SK-N-SH (cell line): ENCODE results near the gene KAT6B. TPM values are rescaled to one million over a fixed set of nuclear protein-coding genes. Genes with fewer than 3 reads are reported as not detected.

Experiments
- CTCF ChIA-PET: fragments of 300-600, 350-600 bp; formaldehyde crosslinking; extraction: SDS; loops from one replicate; lab custom pipeline; 2021; lab: Yijun Ruan, JAX
- POLR2A ChIA-PET: fragments of 350-600 bp; sonication (Branson Sonifier 250); formaldehyde crosslinking; extraction: SDS; loops from one replicate; lab custom pipeline; 2020; ENCODE audit warnings: antibody characterized with exemption, inconsistent platforms; lab: Yijun Ruan, JAX
- DNase-seq: peaks from one replicate; pipeline ENCODE4 v3.0.0; 2012
- H2AFZ ChIP-seq: fragments of 200-600 bp; sonication (generic); 2 replicates; pipeline ENCODE4 v1.8.1; 2016; ENCODE audit warnings: antibody characterized with exemption, mild to moderate bottlenecking, low read depth
- H3F3A ChIP-seq: fragments of 200-600 bp; sonication (generic); replicated peaks from 2 replicates; pipeline ENCODE3; 2016; ENCODE audit warnings: antibody characterized with exemption, mild to moderate bottlenecking; ENCODE audit not compliant: insufficient read depth
- H3K27ac ChIP-seq, 2 experiments: fragments of 200-500 bp in 1 of 2; fragments of 200-600 bp in 1 of 2; sonication (Bioruptor generic) in 1 of 2; sonication (generic), shearing (Covaris generic) in 1 of 2; 2 replicates each; pipeline versions ENCODE4 v1.5.1 to v1.6.1; 2014 to 2016; ENCODE audit warnings: low read depth in 2 of 2, inconsistent platforms in 1 of 2, low read length in 1 of 2, mild to moderate bottlenecking in 1 of 2, mixed read lengths in 1 of 2
- H3K27me3 ChIP-seq: fragments of 200-600 bp; sonication (generic), shearing (Covaris generic); 2 replicates; pipeline ENCODE4 v1.6.1; 2016; ENCODE audit warnings: mixed run types; ENCODE audit not compliant: insufficient read depth
- H3K36me3 ChIP-seq, 2 experiments: fragments of 200-500 bp in 1 of 2; fragments of 200-600 bp in 1 of 2; sonication (Bioruptor generic) in 1 of 2; sonication (generic) in 1 of 2; replicated peaks in 1 of 2; 2 replicates each; pipeline versions ENCODE3 to v1.5.1; 2014 to 2016; ENCODE audit warnings: low read length in 1 of 2, mild to moderate bottlenecking in 1 of 2; ENCODE audit not compliant: insufficient read depth in 2 of 2, control insufficient read depth in 1 of 2
- H3K4me1 ChIP-seq, 2 experiments: fragments of 200-500 bp in 1 of 2; fragments of 200-600 bp in 1 of 2; sonication (Bioruptor generic) in 1 of 2; sonication (generic), shearing (Covaris generic) in 1 of 2; 2 replicates each; pipeline versions ENCODE4 v1.5.1 to v1.6.1; 2014 to 2016; ENCODE audit warnings: low read depth in 1 of 2, low read length in 1 of 2, mixed run types in 1 of 2; ENCODE audit not compliant: insufficient read depth in 2 of 2, control insufficient read depth in 1 of 2
- H3K4me2 ChIP-seq: fragments of 200-600 bp; sonication (generic), shearing (Covaris generic); 2 replicates; pipeline ENCODE4 v1.6.1; 2017; ENCODE audit warnings: mixed run types
- H3K4me3 ChIP-seq, 2 experiments: fragments of 200-500 bp in 1 of 2; fragments of 200-600 bp in 1 of 2; sonication (Bioruptor generic) in 1 of 2; sonication (generic), shearing (Covaris generic) in 1 of 2; 2 replicates each; pipeline versions ENCODE4 v1.5.1 to v1.8.1; 2014 to 2016; ENCODE audit warnings: low read depth in 2 of 2, inconsistent platforms in 1 of 2, low read length in 1 of 2, mild to moderate bottlenecking in 1 of 2, mixed read lengths in 1 of 2, moderate library complexity in 1 of 2
- H3K79me2 ChIP-seq: fragments of 200-600 bp; sonication (generic); 2 replicates; pipeline ENCODE4 v1.8.1; 2017; ENCODE audit warnings: mild to moderate bottlenecking; ENCODE audit not compliant: insufficient read depth
- H3K9ac ChIP-seq: fragments of 200-600 bp; sonication (generic); 2 replicates; pipeline ENCODE4 v1.6.1; 2017; ENCODE audit warnings: mixed run types
- H3K9me2 ChIP-seq: fragments of 200-600 bp; sonication (generic); 2 replicates; pipeline ENCODE4 v1.6.1; 2017; ENCODE audit warnings: mixed run types
- H3K9me3 ChIP-seq: fragments of 200-600 bp; sonication (generic); 2 replicates; pipeline ENCODE4 v1.6.1; 2017; ENCODE audit warnings: mixed run types, mild to moderate bottlenecking, moderate library complexity
- H4K20me1 ChIP-seq: fragments of 200-600 bp; sonication (generic); 2 replicates; pipeline ENCODE4 v1.6.1; 2017; ENCODE audit warnings: mild to moderate bottlenecking, mixed run types; ENCODE audit not compliant: insufficient read depth
- EP300 ChIP-seq, 2 experiments: IDR thresholded peaks; 2 replicates each; pipeline versions ENCODE4 v1.4.0 to v1.6.1; 2012; ENCODE audit warnings: borderline replicate concordance in 1 of 2, low read depth in 1 of 2, low read length in 1 of 2
- EZH2phosphoT487 ChIP-seq: fragments of 200-600 bp; sonication (generic); IDR thresholded peaks from 2 replicates; pipeline ENCODE4 v1.6.1; 2017; ENCODE audit warnings: low read depth, mixed run types, mild to moderate bottlenecking, antibody characterized with exemption, moderate library complexity, borderline replicate concordance
- FOSL2 ChIP-seq: IDR thresholded peaks from 2 replicates; pipeline ENCODE4 v1.4.0; 2012; ENCODE audit warnings: low read depth, mild to moderate bottlenecking, moderate library complexity, borderline replicate concordance
- FOXJ3 ChIP-seq: sonication (generic); formaldehyde crosslinking; IDR thresholded peaks from 2 replicates; pipeline ENCODE4 v1.5.1; 2020; ENCODE audit warnings: mild to moderate bottlenecking, missing genetic modification reagents
- JUND ChIP-seq: IDR thresholded peaks from 2 replicates; pipeline ENCODE4 v1.4.0; 2012
- MAX ChIP-seq: IDR thresholded peaks from 2 replicates; pipeline ENCODE4 v1.4.0; 2012; ENCODE audit warnings: low read depth
- TCF12 ChIP-seq: IDR thresholded peaks from 2 replicates; pipeline ENCODE4 v1.4.0; 2012
- TEAD4 ChIP-seq: IDR thresholded peaks from 2 replicates; pipeline ENCODE4 v1.4.0; 2012; ENCODE audit warnings: mild to moderate bottlenecking, borderline replicate concordance; ENCODE audit not compliant: insufficient read depth
- ZBTB33 ChIP-seq: IDR thresholded peaks from 2 replicates; pipeline ENCODE4 v1.4.0; 2012; ENCODE audit warnings: low read depth, borderline replicate concordance
- WGBS: methylation state at CpG from one replicate; pipeline ENCODE4 v1.1.6; 2017; ENCODE audit warnings: low lambda C conversion rate; 5-methylcytosine and 5-hydroxymethylcytosine counted together
- polyA plus RNA-seq, 3 experiments: library from polyadenylated mRNA; depleted of rRNA; stranded (reverse); fragments of >200 nt; gene quantifications; 2 replicates each; pipeline ENCODE4 v1.2.3, GENCODE V29; 2012
- TF ChIP-seq, protein P1 (sequence below): IDR thresholded peaks from 2 replicates; pipeline ENCODE4; 2012

Gene KAT6B
- polyA plus RNA-seq, 1 of the 3 experiments (the other 2 are of a cell fraction) = 4.3 TPM

DNA sequence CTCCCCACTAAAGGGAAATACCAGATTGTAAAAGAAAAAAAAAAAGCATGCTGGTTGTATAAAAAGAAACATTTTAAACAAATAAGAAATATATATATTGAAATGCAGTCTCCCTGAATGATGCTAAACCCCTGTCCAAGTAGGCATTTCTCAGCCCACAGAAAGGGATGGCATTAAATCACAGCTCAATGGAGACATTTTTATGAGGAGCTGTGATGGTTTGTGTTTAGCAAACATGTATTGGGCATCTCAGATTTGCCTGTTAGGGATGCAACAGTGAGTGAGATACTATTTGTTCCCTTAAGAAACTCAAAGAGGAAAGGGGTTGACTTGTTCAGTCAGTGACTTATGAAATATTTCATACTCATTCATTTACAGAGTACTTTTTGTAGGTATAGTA, 51.5 kb downstream of the KAT6B start:
- H3K4me2 ChIP-seq = no peak overlapping the region
- no peak overlapping the region for H3K9ac ChIP-seq
- TF ChIP-seq ZBTB33 (no peak), MAX (no peak), EP300 (IDR thresholded peaks at IDR 0.05; ENCODE audit: borderline replicate concordance in 1 of 2, low read depth in 1 of 2, low read length in 1 of 2) (no peak)
- no peaks in the 10 kb centered on the region for H3K27me3 ChIP-seq
- CTCF ChIA-PET = no interaction called here
- H3K36me3 ChIP-seq = no peaks in the 10 kb centered on the region
- peaks cover 55% of the 10 kb centered on the region for H3K79me2 ChIP-seq
- no peaks in the 10 kb centered on the region for H3K9me2 ChIP-seq
- no peak overlapping the region for H2AFZ ChIP-seq
- no peak for DNase-seq
- no peaks in the 10 kb centered on the region for H3K9me3 ChIP-seq
- no peak overlapping the region for H3K4me3 ChIP-seq
- H4K20me1 ChIP-seq = peaks cover 17% of the 10 kb centered on the region; the same call in 1 of the 2 replicates
- POLR2A ChIA-PET = no interaction called here
- peaks cover 3% of the 10 kb centered on the region for H3F3A ChIP-seq
- H3K4me1 ChIP-seq = peaks cover 0 to 10% of the 10 kb centered on the region in 2 experiments; a peak in 1 of 4 replicates
- no peak overlapping the region for H3K27ac ChIP-seq

- H3K9ac ChIP-seq = no peak overlapping the region
- H3K4me1 ChIP-seq = peaks cover 0 to 10% of the 10 kb centered on the region in 2 experiments; a peak in 1 of 4 replicates
- no peak overlapping the region for H3K4me2 ChIP-seq
- H2AFZ ChIP-seq = no peak overlapping the region
- ChIA-PET POLR2A (no interaction called here), CTCF (interaction anchor here (0.9 kb wide), 1 partner anchor 10 kb away, joined by 3 read pairs; no protein-coding TSS in a partner anchor)
- H3K9me3 ChIP-seq = no peaks in the 10 kb centered on the region
- H3K4me3 ChIP-seq = no peak overlapping the region
- no peaks in the 10 kb centered on the region for H3K9me2 ChIP-seq
- H3K36me3 ChIP-seq = no peaks in the 10 kb centered on the region
- DNase-seq = no peak
- peak overlapping the region in 1 of 2 experiments; percentile 27; a peak in 1 of 4 replicates for H3K27ac ChIP-seq
- peak; percentile 12; the same call in 1 of the 2 replicates for TF ChIP-seq FOSL2
- TF ChIP-seq EZH2phosphoT487 = no peak
- TF ChIP-seq, protein P1, sequence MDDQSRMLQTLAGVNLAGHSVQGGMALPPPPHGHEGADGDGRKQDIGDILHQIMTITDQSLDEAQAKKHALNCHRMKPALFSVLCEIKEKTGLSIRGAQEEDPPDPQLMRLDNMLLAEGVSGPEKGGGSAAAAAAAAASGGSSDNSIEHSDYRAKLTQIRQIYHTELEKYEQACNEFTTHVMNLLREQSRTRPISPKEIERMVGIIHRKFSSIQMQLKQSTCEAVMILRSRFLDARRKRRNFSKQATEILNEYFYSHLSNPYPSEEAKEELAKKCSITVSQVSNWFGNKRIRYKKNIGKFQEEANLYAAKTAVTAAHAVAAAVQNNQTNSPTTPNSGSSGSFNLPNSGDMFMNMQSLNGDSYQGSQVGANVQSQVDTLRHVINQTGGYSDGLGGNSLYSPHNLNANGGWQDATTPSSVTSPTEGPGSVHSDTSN = peak; percentile 82
- TF ChIP-seq JUND = peak; percentile 66
- TF ChIP-seq EP300 (IDR thresholded peaks at IDR 0.05; ENCODE audit: borderline replicate concordance in 1 of 2, low read depth in 1 of 2, low read length in 1 of 2) = peak in 1 of 2 experiments; percentile 57; a peak in 1 of 4 replicates
- TF ChIP-seq TEAD4 = 0 out of 2 replicates have a peak, but pooled peaks have one; percentile 32
- TF ChIP-seq TCF12 = peak; percentile 50; the same call in 1 of the 2 replicates
- no peak for TF ChIP-seq FOXJ3 (CRISPR knock-in tag)
- TF ChIP-seq, all 33 proteins: peak for 6
- WGBS = 78% methylated on average over 3 of the region's 3 CpGs
- Histone ChIP-seq H3K27me3 (no peaks in the 10 kb centered on the region), H3K79me2 (peaks cover 58% of the 10 kb centered on the region), H4K20me1 (peaks cover 19% of the 10 kb centered on the region; the same call in 1 of the 2 replicates), H3F3A (peaks cover 8% of the 10 kb centered on the region)
These were observed 53.6 kb downstream of the KAT6B start for GRCh38 chr10:74880041-74880440.
